ENCODE results near the gene CABP1. TPM values are rescaled to one million over a fixed set of nuclear protein-coding genes. Genes with fewer than 3 reads are reported as not detected.

The CABP1 gene
- total and polyA plus RNA-seq, 2 donors (not counting 1 experiment from before 2014, with no cell fraction given), result not detected

DNA sequence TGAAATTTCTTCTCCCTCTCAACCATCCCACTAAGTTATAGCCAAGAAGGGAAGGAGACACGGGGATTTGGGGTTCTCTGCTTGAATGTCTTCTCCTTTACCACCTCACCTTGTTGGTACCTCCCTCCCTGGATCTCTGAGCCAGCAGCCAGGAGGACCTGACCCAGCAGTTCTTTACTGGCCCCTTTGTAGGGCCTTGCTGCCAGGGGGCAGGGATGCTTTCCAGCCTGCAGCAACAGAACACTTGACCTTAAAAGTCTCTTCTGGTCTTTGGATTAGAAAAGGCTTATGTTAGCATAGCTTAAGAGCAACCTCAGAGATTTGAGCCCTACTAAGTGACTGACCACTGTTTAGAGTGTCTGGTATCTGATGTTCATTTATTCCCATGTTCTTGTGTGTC is 56.9 kb downstream of the CABP1 start:
- H3K27ac ChIP-seq (ENCODE audit: low read length in 2 of 2), result no peak overlapping the region
- H3K27me3 ChIP-seq (replicated peaks in 1 of 4; ENCODE audit: control extremely low read depth in 1 of 4, control insufficient read depth in 3 of 4, insufficient read depth in 4 of 4, low read length in 3 of 4), result no peaks in the 10 kb centered on the region
- H3K4me3 Mint-ChIP-seq, result no peak overlapping the region
- H2AFZ ChIP-seq (ENCODE audit: insufficient read depth, low read depth, low read length, poor library complexity, severe bottlenecking), result no peak overlapping the region
- no peak for ATAC-seq (ENCODE audit: low read depth)
- H3K36me3 ChIP-seq (replicated peaks in 1 of 2; ENCODE audit: control extremely low read depth in 1 of 2, control insufficient read depth in 1 of 2, extremely low read depth in 1 of 2, insufficient read depth in 2 of 2, low read length in 1 of 2), result peaks cover 9 to 78% of the 10 kb centered on the region in 2 experiments
- H3K4me1 Mint-ChIP-seq, result peaks cover 8% of the 10 kb centered on the region
- H3K9ac ChIP-seq (ENCODE audit: low read length), result no peak overlapping the region
- H3K4me2 ChIP-seq (replicated peaks; ENCODE audit: low read depth, low read length, poor library complexity, severe bottlenecking), result no peak overlapping the region
- H4K20me1 ChIP-seq (ENCODE audit: control insufficient read depth, insufficient read depth, low read length, poor library complexity, severe bottlenecking), result peaks cover 9% of the 10 kb centered on the region
- intact Hi-C loops (cut with micrococcal nuclease), result no loop called here
- H3K27me3 Mint-ChIP-seq, result no peaks in the 10 kb centered on the region
- TF ChIP-seq, protein P1, sequence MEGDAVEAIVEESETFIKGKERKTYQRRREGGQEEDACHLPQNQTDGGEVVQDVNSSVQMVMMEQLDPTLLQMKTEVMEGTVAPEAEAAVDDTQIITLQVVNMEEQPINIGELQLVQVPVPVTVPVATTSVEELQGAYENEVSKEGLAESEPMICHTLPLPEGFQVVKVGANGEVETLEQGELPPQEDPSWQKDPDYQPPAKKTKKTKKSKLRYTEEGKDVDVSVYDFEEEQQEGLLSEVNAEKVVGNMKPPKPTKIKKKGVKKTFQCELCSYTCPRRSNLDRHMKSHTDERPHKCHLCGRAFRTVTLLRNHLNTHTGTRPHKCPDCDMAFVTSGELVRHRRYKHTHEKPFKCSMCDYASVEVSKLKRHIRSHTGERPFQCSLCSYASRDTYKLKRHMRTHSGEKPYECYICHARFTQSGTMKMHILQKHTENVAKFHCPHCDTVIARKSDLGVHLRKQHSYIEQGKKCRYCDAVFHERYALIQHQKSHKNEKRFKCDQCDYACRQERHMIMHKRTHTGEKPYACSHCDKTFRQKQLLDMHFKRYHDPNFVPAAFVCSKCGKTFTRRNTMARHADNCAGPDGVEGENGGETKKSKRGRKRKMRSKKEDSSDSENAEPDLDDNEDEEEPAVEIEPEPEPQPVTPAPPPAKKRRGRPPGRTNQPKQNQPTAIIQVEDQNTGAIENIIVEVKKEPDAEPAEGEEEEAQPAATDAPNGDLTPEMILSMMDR (IDR thresholded peaks at IDR 0.05), result no peak
- no peak for TF ChIP-seq EZH2 (IDR thresholded peaks at IDR 0.05; ENCODE audit: borderline replicate concordance, insufficient read depth, low read depth, low read length, poor library complexity, severe bottlenecking)
- DNase-seq, result no peak
- peaks cover 22% of the 10 kb centered on the region for H3K79me2 ChIP-seq (ENCODE audit: control insufficient read depth, insufficient read depth, low read length)
- ChIA-PET POLR2A (interaction anchor here (1.3 kb wide), 1 partner anchor 11 kb away, joined by 5 read pairs; the partner anchor contains the start of gene MLEC), CTCF (interaction anchor here (1.2 to 1.8 kb wide), 3 partner anchors 48 to 51 kb away, joined by 3 to 5 read pairs (median 3); no protein-coding TSS in a partner anchor)
- H3K27ac Mint-ChIP-seq, result no peak overlapping the region
- peaks cover 3 to 7% of the 10 kb centered on the region in 2 donors for H3K4me1 ChIP-seq (ENCODE audit: control insufficient read depth in 2 of 2, insufficient read depth in 2 of 2, low read length in 2 of 2)
- H3K9me3 Mint-ChIP-seq (ENCODE audit: insufficient read depth), result no peaks in the 10 kb centered on the region
- no peak overlapping the region for H3K4me3 ChIP-seq (ENCODE audit: control extremely low read depth in 1 of 5, extremely low read depth in 1 of 5, insufficient read depth in 1 of 5, low read depth in 2 of 5, low read length in 4 of 5)
- WGBS (ENCODE audit: insufficient coverage), result no CpG with 5 or more reads among the region's 1 CpG
- no peaks in the 10 kb centered on the region for H3K9me3 ChIP-seq (ENCODE audit: control extremely low read depth in 1 of 3, control insufficient read depth in 2 of 3, insufficient read depth in 1 of 3, low read length in 2 of 3)

DNA sequence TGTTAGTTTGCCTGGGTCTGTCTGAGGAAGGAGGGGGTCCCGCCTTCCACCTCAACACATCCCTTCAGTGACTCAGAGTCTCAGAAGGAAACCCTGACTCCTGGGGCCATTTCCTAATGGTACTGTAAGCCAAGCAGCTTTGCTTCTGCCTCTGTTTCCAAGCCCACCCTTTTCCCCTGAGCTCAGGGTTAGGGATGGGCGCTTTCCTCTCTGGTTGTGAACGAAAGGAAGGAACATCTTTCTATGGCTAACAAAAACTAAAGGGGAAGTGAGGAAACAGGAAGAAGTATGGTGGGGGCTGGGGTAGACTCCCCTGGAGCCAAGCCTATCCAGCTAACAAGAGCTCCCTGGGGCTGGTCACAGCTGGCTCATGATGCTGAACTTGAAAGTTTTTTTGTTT is 58.2 kb downstream of the CABP1 start:
- no peak overlapping the region for H2AFZ ChIP-seq (ENCODE audit: insufficient read depth, low read depth, low read length, poor library complexity, severe bottlenecking)
- no peak overlapping the region for H3K4me2 ChIP-seq (replicated peaks; ENCODE audit: low read depth, low read length, poor library complexity, severe bottlenecking)
- no CpG with 5 or more reads among the region's 3 CpGs for WGBS (ENCODE audit: insufficient coverage)
- H3K4me3 ChIP-seq (ENCODE audit: control extremely low read depth in 1 of 5, extremely low read depth in 1 of 5, insufficient read depth in 1 of 5, low read depth in 2 of 5, low read length in 4 of 5), result no peak overlapping the region
- H3K4me1 ChIP-seq (ENCODE audit: control insufficient read depth in 2 of 2, insufficient read depth in 2 of 2, low read length in 2 of 2), result peaks cover 3 to 7% of the 10 kb centered on the region in 2 donors
- no peaks in the 10 kb centered on the region for H3K9me3 ChIP-seq (ENCODE audit: control extremely low read depth in 1 of 3, control insufficient read depth in 2 of 3, insufficient read depth in 1 of 3, low read length in 2 of 3)
- no peak overlapping the region for H3K4me3 Mint-ChIP-seq
- POLR2A ChIA-PET, result interaction anchor here (0.5 to 1.3 kb wide), 3 partner anchors 9 to 36 kb away, joined by 4 to 6 read pairs (median 5); partner anchors contain the start of gene MLEC
- no peaks in the 10 kb centered on the region for H3K27me3 Mint-ChIP-seq
- CTCF ChIA-PET, result interaction anchor here (1.0 to 1.8 kb wide), 4 partner anchors 16 to 273 kb away, joined by 3 to 5 read pairs (median 3); no protein-coding TSS in a partner anchor
- H3K36me3 ChIP-seq (replicated peaks in 1 of 2; ENCODE audit: control extremely low read depth in 1 of 2, control insufficient read depth in 1 of 2, extremely low read depth in 1 of 2, insufficient read depth in 2 of 2, low read length in 1 of 2), result peaks cover 9 to 79% of the 10 kb centered on the region in 2 experiments
- DNase-seq (no peak), ATAC-seq (ENCODE audit: low read depth) (no peak)
- H4K20me1 ChIP-seq (ENCODE audit: control insufficient read depth, insufficient read depth, low read length, poor library complexity, severe bottlenecking), result no peaks in the 10 kb centered on the region
- no peak overlapping the region for H3K9ac ChIP-seq (ENCODE audit: low read length)
- H3K27ac Mint-ChIP-seq, result no peak overlapping the region
- peaks cover 8% of the 10 kb centered on the region for H3K4me1 Mint-ChIP-seq
- intact Hi-C loops (cut with micrococcal nuclease), result no loop called here
- no peaks in the 10 kb centered on the region for H3K27me3 ChIP-seq (replicated peaks in 1 of 4; ENCODE audit: control extremely low read depth in 1 of 4, control insufficient read depth in 3 of 4, insufficient read depth in 4 of 4, low read length in 3 of 4)
- TF ChIP-seq, protein P1 (IDR thresholded peaks at IDR 0.05), result no peak
- no peak for TF ChIP-seq EZH2 (IDR thresholded peaks at IDR 0.05; ENCODE audit: borderline replicate concordance, insufficient read depth, low read depth, low read length, poor library complexity, severe bottlenecking)
- H3K9me3 Mint-ChIP-seq (ENCODE audit: insufficient read depth), result no peaks in the 10 kb centered on the region
- H3K79me2 ChIP-seq (ENCODE audit: control insufficient read depth, insufficient read depth, low read length), result peaks cover 12% of the 10 kb centered on the region
- no peak overlapping the region for H3K27ac ChIP-seq (ENCODE audit: low read length in 2 of 2)

All from B cell (primary cell).